GM06990 (cell line): Measurements from ENCODE around the gene ASCL2.

Experiments used
- DNase-seq: peaks from one replicate; pipeline ENCODE4 v3.0.0-alpha.2; 2011; ENCODE audit not compliant: insufficient read length; ENCODE audit errors: extremely low read depth
- H3K27me3 ChIP-seq: replicated peaks from 2 replicates; pipeline ENCODE4 v1.6.0; 2011; ENCODE audit warnings: low read length; ENCODE audit not compliant: control insufficient read depth, insufficient read depth
- H3K36me3 ChIP-seq: 2 replicates; pipeline ENCODE4 v1.5.1; 2011; ENCODE audit warnings: low read length; ENCODE audit not compliant: control insufficient read depth, insufficient read depth
- H3K4me3 ChIP-seq: replicated peaks from 2 replicates; pipeline ENCODE4 v1.5.1; 2011; ENCODE audit warnings: low read depth, mild to moderate bottlenecking, control low read depth, low read length
- TF ChIP-seq, protein P1 (sequence below): IDR thresholded peaks from 2 replicates; pipeline ENCODE4 v1.5.1; 2011; ENCODE audit warnings: low read length, control low read depth, mild to moderate bottlenecking, inconsistent platforms; ENCODE audit not compliant: insufficient read depth, poor library complexity, severe bottlenecking

ASCL2 gene

DNA sequence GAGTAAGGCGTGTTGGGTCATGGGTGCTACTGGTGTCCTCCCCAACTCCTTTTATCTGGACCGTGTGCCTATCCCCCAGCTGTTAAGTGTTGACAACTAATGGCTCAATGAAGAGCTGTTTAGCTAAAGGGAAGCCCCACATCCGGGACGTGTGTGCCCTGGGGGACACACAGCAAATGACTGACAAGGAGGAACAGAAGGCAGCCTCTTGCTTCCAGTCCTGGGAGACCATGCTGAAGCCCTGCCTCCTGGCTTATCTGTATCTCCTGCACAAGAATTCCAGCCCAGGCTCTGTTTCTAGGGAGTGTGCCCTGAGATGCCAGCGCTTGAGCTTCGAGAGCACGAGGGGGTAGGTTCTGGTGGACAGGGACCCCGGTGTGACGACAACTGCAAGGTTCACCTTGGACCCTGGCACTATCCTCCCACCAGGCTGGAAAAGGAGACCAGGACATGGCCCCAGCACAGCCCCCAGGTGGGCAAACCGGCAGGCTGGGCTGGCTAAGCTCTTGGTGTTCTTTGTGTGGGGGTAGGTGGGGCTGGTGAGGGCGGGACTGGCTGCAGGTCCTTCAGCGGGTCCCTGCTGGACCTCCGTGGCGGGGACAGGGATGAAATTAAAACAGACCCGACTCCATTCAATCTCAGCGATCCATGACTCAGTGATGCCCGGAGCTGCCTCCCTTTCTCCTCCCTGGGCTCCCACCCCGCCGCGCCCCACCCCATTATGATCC lies 21.0 kb downstream of the ASCL2 start:
- no peak overlapping the region for H3K4me3 ChIP-seq
- TF ChIP-seq, protein P1, sequence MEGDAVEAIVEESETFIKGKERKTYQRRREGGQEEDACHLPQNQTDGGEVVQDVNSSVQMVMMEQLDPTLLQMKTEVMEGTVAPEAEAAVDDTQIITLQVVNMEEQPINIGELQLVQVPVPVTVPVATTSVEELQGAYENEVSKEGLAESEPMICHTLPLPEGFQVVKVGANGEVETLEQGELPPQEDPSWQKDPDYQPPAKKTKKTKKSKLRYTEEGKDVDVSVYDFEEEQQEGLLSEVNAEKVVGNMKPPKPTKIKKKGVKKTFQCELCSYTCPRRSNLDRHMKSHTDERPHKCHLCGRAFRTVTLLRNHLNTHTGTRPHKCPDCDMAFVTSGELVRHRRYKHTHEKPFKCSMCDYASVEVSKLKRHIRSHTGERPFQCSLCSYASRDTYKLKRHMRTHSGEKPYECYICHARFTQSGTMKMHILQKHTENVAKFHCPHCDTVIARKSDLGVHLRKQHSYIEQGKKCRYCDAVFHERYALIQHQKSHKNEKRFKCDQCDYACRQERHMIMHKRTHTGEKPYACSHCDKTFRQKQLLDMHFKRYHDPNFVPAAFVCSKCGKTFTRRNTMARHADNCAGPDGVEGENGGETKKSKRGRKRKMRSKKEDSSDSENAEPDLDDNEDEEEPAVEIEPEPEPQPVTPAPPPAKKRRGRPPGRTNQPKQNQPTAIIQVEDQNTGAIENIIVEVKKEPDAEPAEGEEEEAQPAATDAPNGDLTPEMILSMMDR, result no peak
- H3K36me3 ChIP-seq, result no peaks in the 10 kb centered on the region
- H3K27me3 ChIP-seq, result no peaks in the 10 kb centered on the region
- DNase-seq, result no peak

GRCh38 chr11:2248762-2249161 lies 21.6 kb downstream of the ASCL2 start:
- DNase-seq, result no peak
- Histone ChIP-seq H3K4me3 (no peak overlapping the region), H3K36me3 (no peaks in the 10 kb centered on the region), H3K27me3 (no peaks in the 10 kb centered on the region)
- TF ChIP-seq, protein P1, result no peak

DNA sequence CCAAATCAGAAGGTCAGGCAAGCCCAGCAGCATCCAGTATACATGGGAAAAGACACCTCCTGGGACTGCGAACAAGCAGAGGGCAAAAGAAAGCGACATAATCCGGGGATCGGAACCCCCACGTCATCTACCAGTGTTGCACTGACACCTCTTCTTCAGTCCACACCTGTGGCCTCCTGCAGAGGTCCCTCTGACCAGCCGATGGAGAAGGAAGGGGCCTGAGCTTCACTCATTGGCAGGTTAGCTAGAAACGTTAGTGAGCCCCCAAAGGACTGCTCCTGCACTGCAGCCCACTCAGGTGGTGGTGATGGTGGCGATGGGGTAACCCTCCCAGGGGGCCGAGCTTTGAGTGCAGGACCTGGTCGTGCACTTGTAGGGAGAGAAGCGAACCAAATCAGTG lies 22.1 kb downstream of the ASCL2 start:
- H3K4me3 ChIP-seq, result no peak overlapping the region
- TF ChIP-seq, protein P1, result no peak
- no peak for DNase-seq
- no peaks in the 10 kb centered on the region for H3K27me3 ChIP-seq
- no peaks in the 10 kb centered on the region for H3K36me3 ChIP-seq

- TF ChIP-seq, protein P1, result no peak
- no peak for DNase-seq
- no peak overlapping the region for H3K4me3 ChIP-seq
- H3K27me3 ChIP-seq, result no peaks in the 10 kb centered on the region
- H3K36me3 ChIP-seq, result no peaks in the 10 kb centered on the region
These were observed 22.9 kb downstream of the ASCL2 start for GRCh38 chr11:2247496-2247895.

- TF ChIP-seq, protein P1, result no peak
- Histone ChIP-seq H3K4me3 (no peak overlapping the region), H3K27me3 (no peaks in the 10 kb centered on the region), H3K36me3 (no peaks in the 10 kb centered on the region)
- no peak for DNase-seq
These were observed 29.6 kb downstream of the ASCL2 start for GRCh38 chr11:2240834-2241233.
